Endothelial cell (in vitro differentiated cells): Measurements from ENCODE around the gene DFFB. TPM values are rescaled to one million over a fixed set of nuclear protein-coding genes. Genes with fewer than 3 reads are reported as not detected.

Experiments
- DNase-seq: peaks from one replicate; pipeline ENCODE4 v3.0.0; 2021; ENCODE audit warnings: low spot score
- H3K27ac Mint-ChIP-seq: one replicate; pipeline ENCODE4 v1.8.0; 2021; ENCODE audit warnings: mixed read lengths, inconsistent platforms; ENCODE audit not compliant: unreplicated experiment
- H3K27me3 Mint-ChIP-seq: one replicate; pipeline ENCODE4 v1.8.0; 2021; ENCODE audit warnings: mild to moderate bottlenecking, moderate library complexity, mixed read lengths, inconsistent platforms; ENCODE audit not compliant: unreplicated experiment
- H3K36me3 Mint-ChIP-seq: one replicate; pipeline ENCODE4 v1.8.0; 2021; ENCODE audit warnings: mild to moderate bottlenecking, low read depth, mixed read lengths, inconsistent platforms; ENCODE audit not compliant: unreplicated experiment
- H3K4me1 Mint-ChIP-seq: one replicate; pipeline ENCODE4 v1.8.0; 2021; ENCODE audit warnings: mild to moderate bottlenecking, mixed read lengths, inconsistent platforms; ENCODE audit not compliant: unreplicated experiment
- H3K4me3 Mint-ChIP-seq: one replicate; pipeline ENCODE4 v1.8.0; 2021; ENCODE audit warnings: mild to moderate bottlenecking, mixed read lengths, inconsistent platforms; ENCODE audit not compliant: unreplicated experiment
- H3K9me3 Mint-ChIP-seq: one replicate; pipeline ENCODE4 v1.8.0; 2021; ENCODE audit warnings: mixed read lengths, inconsistent platforms; ENCODE audit not compliant: unreplicated experiment
- total RNA-seq: library from RNA; stranded (reverse); fragmentation: NEBNext Ultra II Directional; extraction: Animal tissue kit (Norgen Biotek cat#: 25700); gene quantifications from one replicate; pipeline ENCODE4 v1.2.1, GENCODE V29; 2021; ENCODE audit not compliant: unreplicated experiment
- TF ChIP-seq, protein P1 (sequence below): fragments of 200-600 bp; sonication (generic); IDR thresholded peaks from one replicate; pipeline ENCODE4 v1.5.0; 2021; ENCODE audit warnings: antibody characterized with exemption; ENCODE audit not compliant: unreplicated experiment

The DFFB gene
- total RNA-seq, 1 donor from 2014 or later, result 6.8 TPM

DNA sequence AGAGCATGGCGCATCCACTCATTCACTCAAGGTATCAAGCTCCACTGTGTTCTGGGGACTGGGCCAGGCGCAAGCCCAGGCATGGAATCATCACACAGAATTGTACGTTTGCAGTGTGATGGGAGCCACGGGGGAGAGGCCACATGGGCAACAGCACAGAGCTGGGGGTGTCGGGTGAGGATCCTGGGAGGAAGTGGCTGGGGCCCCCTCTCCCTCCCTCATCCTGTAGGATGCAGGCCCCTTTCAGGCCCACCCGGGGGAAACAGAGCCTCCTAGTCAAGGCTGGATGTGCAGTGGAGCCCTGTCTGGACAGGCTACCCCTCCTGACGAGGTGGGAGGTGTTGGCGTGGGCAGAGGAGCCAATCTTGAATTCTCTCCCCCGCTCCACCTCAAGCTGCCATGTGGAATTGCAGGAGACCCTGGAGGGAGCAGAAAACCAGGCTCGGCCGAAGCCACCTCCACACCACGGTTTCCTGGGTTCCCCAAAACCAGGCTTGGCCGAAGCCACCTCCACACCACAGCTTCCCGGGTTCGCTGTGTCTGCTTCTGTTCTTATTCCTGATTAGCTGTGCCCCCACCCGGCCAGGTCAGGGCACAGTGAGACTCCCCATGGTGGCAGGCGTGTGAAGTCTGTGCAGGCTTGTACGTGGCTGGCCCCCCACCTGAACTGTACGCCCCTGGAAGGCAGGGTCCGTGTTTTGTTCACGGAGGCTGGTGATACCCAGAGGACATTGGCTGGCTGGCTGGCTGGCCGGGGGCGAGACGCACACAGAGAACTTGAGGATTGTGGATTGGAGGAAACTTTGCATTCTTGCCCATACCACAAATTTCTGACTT is 46.9 kb downstream of the DFFB start:
- H3K36me3 Mint-ChIP-seq, result no peaks in the 10 kb centered on the region
- DNase-seq, result no peak
- H3K27me3 Mint-ChIP-seq, result peaks cover 7% of the 10 kb centered on the region
- H3K4me1 Mint-ChIP-seq, result peaks cover 11% of the 10 kb centered on the region
- H3K4me3 Mint-ChIP-seq, result no peak overlapping the region
- TF ChIP-seq, protein P1, sequence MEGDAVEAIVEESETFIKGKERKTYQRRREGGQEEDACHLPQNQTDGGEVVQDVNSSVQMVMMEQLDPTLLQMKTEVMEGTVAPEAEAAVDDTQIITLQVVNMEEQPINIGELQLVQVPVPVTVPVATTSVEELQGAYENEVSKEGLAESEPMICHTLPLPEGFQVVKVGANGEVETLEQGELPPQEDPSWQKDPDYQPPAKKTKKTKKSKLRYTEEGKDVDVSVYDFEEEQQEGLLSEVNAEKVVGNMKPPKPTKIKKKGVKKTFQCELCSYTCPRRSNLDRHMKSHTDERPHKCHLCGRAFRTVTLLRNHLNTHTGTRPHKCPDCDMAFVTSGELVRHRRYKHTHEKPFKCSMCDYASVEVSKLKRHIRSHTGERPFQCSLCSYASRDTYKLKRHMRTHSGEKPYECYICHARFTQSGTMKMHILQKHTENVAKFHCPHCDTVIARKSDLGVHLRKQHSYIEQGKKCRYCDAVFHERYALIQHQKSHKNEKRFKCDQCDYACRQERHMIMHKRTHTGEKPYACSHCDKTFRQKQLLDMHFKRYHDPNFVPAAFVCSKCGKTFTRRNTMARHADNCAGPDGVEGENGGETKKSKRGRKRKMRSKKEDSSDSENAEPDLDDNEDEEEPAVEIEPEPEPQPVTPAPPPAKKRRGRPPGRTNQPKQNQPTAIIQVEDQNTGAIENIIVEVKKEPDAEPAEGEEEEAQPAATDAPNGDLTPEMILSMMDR, result no peak
- no peak overlapping the region for H3K27ac Mint-ChIP-seq
- no peaks in the 10 kb centered on the region for H3K9me3 Mint-ChIP-seq

DNA sequence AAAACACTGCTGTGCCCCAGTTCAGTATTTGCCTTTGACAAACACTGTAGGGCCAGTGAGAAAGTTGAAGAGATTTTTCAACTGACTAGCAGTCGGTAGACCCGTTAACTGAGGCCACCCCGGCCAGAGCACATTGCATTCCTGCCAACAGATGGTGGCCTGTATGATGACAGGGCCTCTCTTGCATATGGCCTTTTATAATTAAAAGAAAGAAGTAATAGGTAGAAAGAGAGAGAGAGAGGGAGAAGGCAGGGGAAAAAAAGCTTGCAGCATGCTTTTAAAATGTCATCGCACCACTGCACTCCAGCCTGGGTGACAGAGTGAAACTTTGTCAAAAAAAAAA is 47.5 kb downstream of the DFFB start:
- no peak for DNase-seq
- no peak overlapping the region for H3K4me3 Mint-ChIP-seq
- TF ChIP-seq, protein P1, result no peak
- H3K36me3 Mint-ChIP-seq, result no peaks in the 10 kb centered on the region
- peaks cover 9% of the 10 kb centered on the region for H3K4me1 Mint-ChIP-seq
- H3K27me3 Mint-ChIP-seq, result peaks cover 5% of the 10 kb centered on the region
- H3K9me3 Mint-ChIP-seq, result no peaks in the 10 kb centered on the region
- no peak overlapping the region for H3K27ac Mint-ChIP-seq

DNA sequence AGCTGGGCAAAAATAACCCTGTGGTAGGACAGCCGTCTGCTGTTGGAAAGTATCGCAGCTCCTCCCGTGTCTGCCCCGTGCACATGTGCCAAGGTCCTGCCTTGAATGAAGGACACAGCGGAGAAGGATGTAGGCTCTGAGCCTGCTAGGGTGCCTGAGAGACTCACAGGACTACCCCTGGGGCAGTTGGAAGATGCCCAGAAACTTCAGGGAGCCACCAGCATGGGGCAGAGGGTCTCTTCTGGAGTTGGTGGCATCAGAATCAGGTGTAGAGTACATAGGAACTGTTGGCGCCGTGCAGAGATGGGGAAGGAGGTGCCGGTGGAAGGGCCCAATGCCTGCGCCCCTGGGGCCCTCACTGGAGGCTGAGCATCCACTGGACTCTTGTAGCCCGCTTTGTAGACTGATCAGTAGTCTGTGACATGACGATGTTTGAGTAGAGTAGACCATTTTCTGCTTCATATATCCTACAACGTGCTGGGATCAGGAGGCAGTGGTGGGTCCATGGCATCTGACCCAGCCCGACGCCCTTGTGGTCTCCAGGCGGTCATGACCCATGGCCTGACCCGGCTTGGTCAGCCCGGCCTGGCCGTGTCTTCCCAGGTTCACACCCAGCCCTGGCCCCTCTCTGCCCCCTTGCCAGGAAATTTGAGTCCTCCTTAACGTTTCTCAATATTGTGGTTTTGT is 48.1 kb downstream of the DFFB start:
- H3K27me3 Mint-ChIP-seq, result peaks cover 7% of the 10 kb centered on the region
- DNase-seq, result no peak
- H3K27ac Mint-ChIP-seq, result no peak overlapping the region
- no peaks in the 10 kb centered on the region for H3K9me3 Mint-ChIP-seq
- H3K4me1 Mint-ChIP-seq, result peaks cover 8% of the 10 kb centered on the region
- H3K36me3 Mint-ChIP-seq, result no peaks in the 10 kb centered on the region
- peak overlapping the region; percentile 35 for H3K4me3 Mint-ChIP-seq
- TF ChIP-seq, protein P1, result no peak

DNA sequence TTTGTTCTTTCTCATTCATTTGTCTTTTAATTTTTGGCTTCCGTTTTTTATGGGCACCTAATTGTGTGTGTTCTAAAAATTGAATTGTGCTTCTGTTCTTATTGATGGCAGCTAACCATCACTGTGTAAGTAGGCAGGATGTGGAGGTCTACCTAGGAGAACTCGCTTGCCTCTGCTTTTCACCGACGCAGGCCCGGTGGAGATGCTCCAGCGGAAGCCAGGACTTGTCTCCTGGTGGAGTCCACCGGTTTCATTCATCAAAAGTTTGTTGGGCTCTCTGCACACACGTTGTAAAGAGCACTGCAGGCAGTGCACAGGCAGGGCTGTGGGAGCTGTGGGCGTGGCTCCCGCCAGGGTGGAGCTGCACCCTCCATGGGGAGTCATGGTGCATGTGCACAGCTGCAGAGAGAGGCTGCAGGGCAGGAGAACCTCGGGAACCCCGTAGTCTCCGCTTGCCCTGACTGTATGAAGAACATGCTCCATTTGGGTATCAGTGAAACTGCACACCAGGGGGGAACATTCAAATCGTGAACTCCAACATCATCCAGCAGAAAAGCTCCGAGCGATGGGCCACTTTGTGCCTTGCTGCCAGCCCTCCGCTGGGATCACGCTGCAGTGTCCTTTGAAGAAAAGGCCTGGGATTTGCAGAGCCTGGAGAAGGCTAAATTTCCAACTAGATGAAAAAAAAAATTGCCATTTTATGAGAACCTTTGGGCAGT is 48.8 kb downstream of the DFFB start:
- TF ChIP-seq, protein P1, result no peak
- Mint-ChIP-seq H3K9me3 (no peaks in the 10 kb centered on the region), H3K4me3 (peak overlapping the region; percentile 35), H3K4me1 (peaks cover 7% of the 10 kb centered on the region), H3K27me3 (peaks cover 8% of the 10 kb centered on the region), H3K36me3 (no peaks in the 10 kb centered on the region), H3K27ac (no peak overlapping the region)
- no peak for DNase-seq

DNA sequence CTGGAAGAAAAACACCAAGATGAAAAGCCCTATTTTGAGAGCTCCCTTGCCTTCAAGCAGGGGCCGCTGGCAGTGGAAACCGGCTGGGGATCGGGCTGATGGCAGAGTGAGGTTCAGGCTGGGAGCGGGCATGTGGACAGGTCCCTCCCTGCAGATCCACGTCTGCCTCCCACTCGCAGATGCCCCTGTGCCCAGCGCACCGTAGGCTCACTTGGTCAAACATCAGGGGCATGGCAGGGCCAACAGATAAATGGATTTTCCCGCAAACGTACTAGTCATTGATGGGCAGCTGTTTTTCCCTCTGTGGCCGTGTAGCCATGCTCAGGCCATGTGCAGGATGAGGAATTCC is 49.4 kb downstream of the DFFB start:
- H3K27me3 Mint-ChIP-seq, result peaks cover 8% of the 10 kb centered on the region

More for the DNA sequence above, 49.4 kb downstream of the DFFB start:
- no peaks in the 10 kb centered on the region for H3K9me3 Mint-ChIP-seq
- no peak for DNase-seq
- H3K4me1 Mint-ChIP-seq, result peaks cover 7% of the 10 kb centered on the region
- H3K27ac Mint-ChIP-seq, result no peak overlapping the region
- TF ChIP-seq, protein P1, result no peak
- H3K4me3 Mint-ChIP-seq, result no peak overlapping the region
- H3K36me3 Mint-ChIP-seq, result no peaks in the 10 kb centered on the region
